Activated CD8-positive, alpha-beta T cell treated with anti-CD3 and anti-CD28 coated beads for 36 hours (primary cell): ENCODE data around the gene MLLT10. TPM values are rescaled to one million over a fixed set of nuclear protein-coding genes. Genes with fewer than 3 reads are reported as not detected.

Experiments used
- ATAC-seq: fragments of 200-7000 bp; cut with Tn5 transposase; one replicate; pipeline ENCODE4 v1.10.0; 2021; ENCODE audit warnings: mild to moderate bottlenecking, moderate library complexity
- CTCF ChIA-PET: fragments of 350-600 bp; sonication (Branson Sonifier 250); formaldehyde crosslinking; loops from one replicate; lab custom pipeline; 2021; ENCODE audit warnings: antibody characterized with exemption; lab: Charles Lee
- POLR2A ChIA-PET: fragments of 350-600 bp; sonication (Branson Sonifier 250); formaldehyde crosslinking; loops from one replicate; lab custom pipeline; 2021; ENCODE audit warnings: antibody characterized with exemption; lab: Charles Lee
- DNase-seq: peaks from one replicate; pipeline ENCODE4 v3.0.0-alpha.2; 2020
- H3K27ac Mint-ChIP-seq: one replicate; pipeline ENCODE4 v1.8.0; 2021; ENCODE audit warnings: mild to moderate bottlenecking, mixed read lengths
- H3K27me3 Mint-ChIP-seq: one replicate; pipeline ENCODE4 v1.8.0; 2021; ENCODE audit warnings: mixed read lengths
- H3K36me3 Mint-ChIP-seq: one replicate; pipeline ENCODE4 v1.8.0; 2021; ENCODE audit warnings: low read depth, mixed read lengths
- H3K4me1 Mint-ChIP-seq: one replicate; pipeline ENCODE4 v1.8.0; 2021; ENCODE audit warnings: low read depth, mixed read lengths
- H3K4me3 Mint-ChIP-seq: one replicate; pipeline ENCODE4 v1.8.0; 2021; ENCODE audit warnings: mild to moderate bottlenecking, moderate library complexity, mixed read lengths
- H3K9me3 Mint-ChIP-seq: one replicate; pipeline ENCODE4 v1.8.0; 2021; ENCODE audit warnings: mixed read lengths
- intact Hi-C: fragments of 100-400 bp; cut with micrococcal nuclease; formaldehyde crosslinking; loops from one replicate; pipeline ENCODE4 v1.10.0; 2022
- total RNA-seq, 2 experiments: library from RNA; stranded (reverse); gene quantifications; one replicate each; pipeline ENCODE4 v1.2.3, GENCODE V29; 2021
- TF ChIP-seq, protein P1 (sequence below): fragments of 200-600 bp; IDR thresholded peaks from one replicate; pipeline ENCODE4 v1.8.0; 2022; ENCODE audit warnings: antibody characterized with exemption, mild to moderate bottlenecking

The MLLT10 gene
- total RNA-seq, 2 experiments from 2014 or later: 33.9 to 36.4 TPM

DNA sequence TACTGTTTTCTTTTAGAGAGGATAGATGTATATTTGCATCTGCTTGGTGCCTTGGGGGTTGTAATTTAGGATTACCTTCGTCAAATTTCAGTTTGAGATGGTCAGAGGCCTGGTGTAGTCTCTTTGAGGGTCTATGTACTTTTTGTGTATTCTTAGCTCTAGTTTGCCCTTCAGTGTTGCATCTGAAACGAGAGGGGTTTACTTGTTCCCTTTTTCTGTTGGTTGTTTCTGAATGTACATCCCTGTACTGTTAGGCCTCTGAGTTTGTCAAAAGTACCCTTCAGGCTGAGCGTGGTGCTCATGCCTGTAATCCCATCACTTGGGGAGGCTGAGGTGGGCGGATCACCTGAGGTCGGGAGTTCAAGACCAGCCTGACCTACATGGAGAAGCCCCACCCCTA lies 60.0 kb downstream of the MLLT10 start:
- ATAC-seq: no peak
- H3K9me3 Mint-ChIP-seq: no peaks in the 10 kb centered on the region
- ChIA-PET POLR2A (no interaction called here), CTCF (no interaction called here)
- H3K27ac Mint-ChIP-seq: no peak overlapping the region
- peaks cover 27% of the 10 kb centered on the region for H3K4me1 Mint-ChIP-seq
- peaks cover 34% of the 10 kb centered on the region for H3K36me3 Mint-ChIP-seq
- intact Hi-C loops: no loop called here
- no peak overlapping the region for H3K4me3 Mint-ChIP-seq
- TF ChIP-seq, protein P1, sequence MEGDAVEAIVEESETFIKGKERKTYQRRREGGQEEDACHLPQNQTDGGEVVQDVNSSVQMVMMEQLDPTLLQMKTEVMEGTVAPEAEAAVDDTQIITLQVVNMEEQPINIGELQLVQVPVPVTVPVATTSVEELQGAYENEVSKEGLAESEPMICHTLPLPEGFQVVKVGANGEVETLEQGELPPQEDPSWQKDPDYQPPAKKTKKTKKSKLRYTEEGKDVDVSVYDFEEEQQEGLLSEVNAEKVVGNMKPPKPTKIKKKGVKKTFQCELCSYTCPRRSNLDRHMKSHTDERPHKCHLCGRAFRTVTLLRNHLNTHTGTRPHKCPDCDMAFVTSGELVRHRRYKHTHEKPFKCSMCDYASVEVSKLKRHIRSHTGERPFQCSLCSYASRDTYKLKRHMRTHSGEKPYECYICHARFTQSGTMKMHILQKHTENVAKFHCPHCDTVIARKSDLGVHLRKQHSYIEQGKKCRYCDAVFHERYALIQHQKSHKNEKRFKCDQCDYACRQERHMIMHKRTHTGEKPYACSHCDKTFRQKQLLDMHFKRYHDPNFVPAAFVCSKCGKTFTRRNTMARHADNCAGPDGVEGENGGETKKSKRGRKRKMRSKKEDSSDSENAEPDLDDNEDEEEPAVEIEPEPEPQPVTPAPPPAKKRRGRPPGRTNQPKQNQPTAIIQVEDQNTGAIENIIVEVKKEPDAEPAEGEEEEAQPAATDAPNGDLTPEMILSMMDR: no peak
- H3K27me3 Mint-ChIP-seq: no peaks in the 10 kb centered on the region
- no peak for DNase-seq

DNA sequence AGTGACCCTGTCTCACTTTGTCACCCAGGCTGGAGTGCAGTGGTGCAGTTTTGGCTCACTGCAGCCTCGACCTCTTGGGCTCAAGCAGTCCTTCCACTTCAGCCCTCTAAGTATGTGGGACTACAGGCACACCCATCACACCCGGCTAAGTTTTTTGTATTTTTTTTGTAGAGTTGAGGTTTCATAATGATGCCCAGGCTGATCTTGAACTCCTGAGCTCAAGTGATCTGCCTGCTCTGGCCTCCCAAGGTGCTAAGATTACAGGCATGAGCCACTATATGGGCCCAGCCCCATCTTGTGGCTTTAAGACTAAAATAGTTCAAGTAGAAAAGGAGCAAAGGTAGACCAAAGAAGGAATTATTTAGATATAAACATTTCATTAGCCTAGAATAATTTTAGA lies 65.5 kb downstream of the MLLT10 start:
- H3K36me3 Mint-ChIP-seq: peaks cover 8% of the 10 kb centered on the region
- TF ChIP-seq, protein P1: no peak
- no peaks in the 10 kb centered on the region for H3K27me3 Mint-ChIP-seq
- H3K27ac Mint-ChIP-seq: no peak overlapping the region
- H3K4me3 Mint-ChIP-seq: no peak overlapping the region
- ATAC-seq: no peak
- intact Hi-C loops: no loop called here
- ChIA-PET POLR2A (no interaction called here), CTCF (no interaction called here)
- peaks cover 19% of the 10 kb centered on the region for H3K4me1 Mint-ChIP-seq
- no peaks in the 10 kb centered on the region for H3K9me3 Mint-ChIP-seq
- no peak for DNase-seq

DNA sequence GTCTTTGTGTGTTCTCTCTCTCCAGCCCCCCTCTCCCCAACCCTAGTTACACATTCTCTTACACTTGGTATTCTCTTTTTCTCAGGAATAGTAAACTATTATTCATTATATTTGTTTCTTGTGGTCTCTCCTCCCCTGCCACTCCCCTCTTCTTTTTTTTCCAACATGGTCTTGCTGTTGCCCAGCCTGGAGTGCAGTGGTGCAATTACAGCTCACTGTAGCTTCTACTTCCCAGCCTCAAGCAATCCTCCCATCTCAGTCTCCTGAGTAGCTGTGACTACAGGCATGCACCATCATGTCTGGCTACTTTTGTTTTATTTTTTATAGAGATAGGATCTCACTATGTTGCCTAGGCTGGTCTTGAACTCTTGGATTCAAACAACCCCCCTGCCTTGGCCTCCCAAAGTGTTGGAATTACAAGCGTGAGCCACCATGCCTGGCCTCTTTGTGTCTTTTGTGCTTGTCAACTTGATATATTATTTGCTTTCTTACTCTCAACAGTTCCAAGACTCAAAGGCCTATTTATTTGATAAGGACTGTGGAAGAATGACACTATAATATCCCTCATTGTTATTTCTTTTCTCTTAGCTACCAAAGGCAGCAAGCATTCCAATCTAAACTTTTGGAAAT lies 66.9 kb downstream of the MLLT10 start:
- POLR2A ChIA-PET: no interaction called here
- H3K27ac Mint-ChIP-seq: no peak overlapping the region
- no peak for ATAC-seq
- no peaks in the 10 kb centered on the region for H3K27me3 Mint-ChIP-seq
- H3K4me3 Mint-ChIP-seq: no peak overlapping the region
- CTCF ChIA-PET: no interaction called here
- no peaks in the 10 kb centered on the region for H3K9me3 Mint-ChIP-seq
- H3K4me1 Mint-ChIP-seq: peaks cover 19% of the 10 kb centered on the region
- H3K36me3 Mint-ChIP-seq: peaks cover 11% of the 10 kb centered on the region
- TF ChIP-seq, protein P1: no peak
- DNase-seq: no peak
- intact Hi-C loops: no loop called here

DNA sequence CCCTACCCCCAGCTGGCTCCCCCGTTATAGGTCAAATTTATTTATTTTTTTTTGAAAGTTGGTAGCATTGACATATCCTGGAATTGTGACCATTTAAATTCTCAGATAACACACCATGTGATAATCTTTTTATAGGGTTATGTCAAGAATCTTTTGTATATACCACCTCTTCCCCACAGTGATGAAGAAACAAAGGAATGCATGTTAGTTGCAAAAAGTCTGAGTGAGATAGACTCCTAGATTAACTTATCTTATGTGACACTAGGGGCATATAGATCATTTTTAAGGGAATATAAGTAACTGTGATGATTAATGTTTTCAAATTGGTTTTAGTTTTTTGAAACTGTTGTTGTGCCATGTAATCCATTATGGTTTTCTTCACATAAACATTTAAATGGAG lies 68.3 kb downstream of the MLLT10 start:
- peaks cover 29% of the 10 kb centered on the region for H3K4me1 Mint-ChIP-seq
- ChIA-PET CTCF (no interaction called here), POLR2A (no interaction called here)
- H3K9me3 Mint-ChIP-seq: no peaks in the 10 kb centered on the region
- ATAC-seq (no peak), DNase-seq (no peak)
- H3K27me3 Mint-ChIP-seq: no peaks in the 10 kb centered on the region
- no peak overlapping the region for H3K4me3 Mint-ChIP-seq
- intact Hi-C loops: no loop called here
- no peak overlapping the region for H3K27ac Mint-ChIP-seq
- peaks cover 21% of the 10 kb centered on the region for H3K36me3 Mint-ChIP-seq
- TF ChIP-seq, protein P1: no peak

DNA sequence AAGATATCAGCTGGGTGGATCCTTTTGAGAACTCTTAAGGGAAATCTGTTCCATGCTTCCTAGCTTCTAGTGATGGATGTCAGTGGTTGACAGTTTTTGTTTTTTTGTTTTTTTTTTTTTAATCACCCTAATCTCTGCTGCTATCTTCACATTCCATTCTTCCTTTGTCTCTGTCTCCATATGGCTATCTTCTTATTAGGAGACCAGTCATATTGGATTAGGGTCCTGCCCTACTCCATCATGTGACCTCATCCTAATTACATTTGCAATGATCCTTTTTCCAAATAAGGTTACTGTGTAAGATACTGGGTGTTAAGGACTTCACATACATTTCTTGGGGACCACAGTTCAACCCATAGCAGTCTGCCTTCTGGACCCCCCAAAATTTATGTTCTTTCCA lies 69.7 kb downstream of the MLLT10 start:
- intact Hi-C loops: no loop called here
- Mint-ChIP-seq H3K27me3 (no peaks in the 10 kb centered on the region), H3K27ac (no peak overlapping the region), H3K9me3 (peaks cover 2% of the 10 kb centered on the region), H3K4me3 (no peak overlapping the region), H3K36me3 (peaks cover 27% of the 10 kb centered on the region), H3K4me1 (peaks cover 29% of the 10 kb centered on the region)
- TF ChIP-seq, protein P1: no peak
- ATAC-seq (no peak), DNase-seq (no peak)
- POLR2A ChIA-PET: no interaction called here
- CTCF ChIA-PET: interaction anchor here (1.2 kb wide), 1 partner anchor 107 kb away, joined by 3 read pairs; no protein-coding TSS in a partner anchor
